ENCODE data around the gene MOB2. TPM values are rescaled to one million over a fixed set of nuclear protein-coding genes. Genes with fewer than 3 reads are reported as not detected.

Gene MOB2
- total RNA-seq, 1 experiment from 2014 or later = 22.7 TPM

DNA sequence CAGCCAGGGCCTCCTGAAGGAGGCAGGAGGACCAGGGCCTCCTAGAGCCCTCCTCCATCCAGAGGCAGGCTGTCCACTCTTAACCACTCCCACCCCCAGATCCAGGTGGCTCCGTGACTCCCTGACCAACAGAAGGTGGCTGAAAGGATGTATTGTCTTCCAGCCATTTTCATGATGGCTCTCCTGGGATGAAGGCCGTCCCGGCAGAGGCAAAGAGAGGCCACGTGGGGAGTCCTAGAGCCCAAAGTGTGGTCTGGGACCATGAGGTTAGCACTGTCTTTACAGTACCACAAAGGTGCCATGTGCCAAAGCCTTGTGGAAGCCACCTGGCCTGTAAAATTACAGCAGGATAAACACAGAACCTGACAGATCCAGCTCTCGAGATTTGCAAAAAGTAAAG lies 43.2 kb upstream of the MOB2 start:
- no peak overlapping the region for H3K23ac ChIP-seq (ENCODE audit: insufficient read length, low read depth, low read length)
- H2AFZ ChIP-seq (ENCODE audit: low read length) = no peak overlapping the region
- no CpG with 5 or more reads among the region's 5 CpGs for WGBS (ENCODE audit: extremely low coverage, insufficient read length, low lambda C conversion rate)
- H4K91ac ChIP-seq (ENCODE audit: insufficient read length, low read depth, low read length) = no peak overlapping the region
- H3K18ac ChIP-seq (ENCODE audit: insufficient read length, low read depth, low read length) = no peak overlapping the region
- no peak overlapping the region for H2BK15ac ChIP-seq (ENCODE audit: low read depth, low read length)
- no peak overlapping the region for H2BK5ac ChIP-seq (ENCODE audit: insufficient read length, low read length)
- no peak overlapping the region for H3K27ac ChIP-seq (ENCODE audit: insufficient read length, low read depth, low read length)
- no peaks in the 10 kb centered on the region for H3K23me2 ChIP-seq (ENCODE audit: insufficient read length, low read depth, low read length, poor library complexity, severe bottlenecking)
- no peak overlapping the region for H4K8ac ChIP-seq (replicated peaks; ENCODE audit: insufficient read length, low read depth, low read length)
- peaks cover 3% of the 10 kb centered on the region for H4K20me1 ChIP-seq (ENCODE audit: control insufficient read depth, insufficient read depth, insufficient read length)
- H3K56ac ChIP-seq (ENCODE audit: insufficient read length, low read depth, low read length) = no peak overlapping the region
- no peak overlapping the region for H3K9ac ChIP-seq (ENCODE audit: extremely low read depth, insufficient read length, low read length)
- H2AK5ac ChIP-seq (ENCODE audit: insufficient read length, low read length) = no peak overlapping the region
- H3K4me3 Mint-ChIP-seq = no peak overlapping the region
- no peaks in the 10 kb centered on the region for H3K27me3 ChIP-seq (ENCODE audit: insufficient read depth, low read length)
- no peaks in the 10 kb centered on the region for H3K36me3 Mint-ChIP-seq (ENCODE audit: insufficient read depth in 1 of 3, low read depth in 3 of 3)
- H3K9me3 Mint-ChIP-seq = no peaks in the 10 kb centered on the region
- no peak overlapping the region for H2BK120ac ChIP-seq (ENCODE audit: low read depth, low read length, poor library complexity, severe bottlenecking)
- no peaks in the 10 kb centered on the region for H3K4me1 ChIP-seq (ENCODE audit: insufficient read depth, low read length)
- no peak overlapping the region for H3K4ac ChIP-seq (ENCODE audit: low read depth, low read length)
- no peak overlapping the region for H3K27ac Mint-ChIP-seq
- no peaks in the 10 kb centered on the region for H3K27me3 Mint-ChIP-seq (ENCODE audit: low read depth)
- TF ChIP-seq, protein P1, sequence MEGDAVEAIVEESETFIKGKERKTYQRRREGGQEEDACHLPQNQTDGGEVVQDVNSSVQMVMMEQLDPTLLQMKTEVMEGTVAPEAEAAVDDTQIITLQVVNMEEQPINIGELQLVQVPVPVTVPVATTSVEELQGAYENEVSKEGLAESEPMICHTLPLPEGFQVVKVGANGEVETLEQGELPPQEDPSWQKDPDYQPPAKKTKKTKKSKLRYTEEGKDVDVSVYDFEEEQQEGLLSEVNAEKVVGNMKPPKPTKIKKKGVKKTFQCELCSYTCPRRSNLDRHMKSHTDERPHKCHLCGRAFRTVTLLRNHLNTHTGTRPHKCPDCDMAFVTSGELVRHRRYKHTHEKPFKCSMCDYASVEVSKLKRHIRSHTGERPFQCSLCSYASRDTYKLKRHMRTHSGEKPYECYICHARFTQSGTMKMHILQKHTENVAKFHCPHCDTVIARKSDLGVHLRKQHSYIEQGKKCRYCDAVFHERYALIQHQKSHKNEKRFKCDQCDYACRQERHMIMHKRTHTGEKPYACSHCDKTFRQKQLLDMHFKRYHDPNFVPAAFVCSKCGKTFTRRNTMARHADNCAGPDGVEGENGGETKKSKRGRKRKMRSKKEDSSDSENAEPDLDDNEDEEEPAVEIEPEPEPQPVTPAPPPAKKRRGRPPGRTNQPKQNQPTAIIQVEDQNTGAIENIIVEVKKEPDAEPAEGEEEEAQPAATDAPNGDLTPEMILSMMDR (conservative IDR thresholded peaks at IDR 0.05) = no peak
- peaks cover 0 to 7% of the 10 kb centered on the region in 2 experiments; a peak in 2 of 4 replicates for H3K4me1 Mint-ChIP-seq
- H3K9me3 ChIP-seq (ENCODE audit: control insufficient read depth, low read depth, low read length) = no peaks in the 10 kb centered on the region
- H2BK20ac ChIP-seq (ENCODE audit: low read depth, low read length, poor library complexity, severe bottlenecking) = no peak overlapping the region
- H4K5ac ChIP-seq (ENCODE audit: insufficient read length, low read depth, low read length) = no peak overlapping the region
- H3K4me2 ChIP-seq (ENCODE audit: insufficient read depth, insufficient read length, low read length) = no peak overlapping the region
- H3K14ac ChIP-seq (ENCODE audit: insufficient read depth, low read length) = no peak overlapping the region; the same call in 1 of the 2 replicates
- H3K79me1 ChIP-seq (ENCODE audit: insufficient read depth, low read depth, low read length, poor library complexity, severe bottlenecking) = peaks cover 9% of the 10 kb centered on the region
- no peak overlapping the region for H3T11ph ChIP-seq (ENCODE audit: low read length)
- no peak overlapping the region for H2BK12ac ChIP-seq (ENCODE audit: insufficient read length, low read depth, low read length)
- no peak for DNase-seq
- H3K79me2 ChIP-seq (ENCODE audit: insufficient read depth, low read length) = peaks cover 1% of the 10 kb centered on the region; the same call in 1 of the 2 replicates
